ENCODE measurements around the gene MRPL17. TPM values are rescaled to one million over a fixed set of nuclear protein-coding genes. Genes with fewer than 3 reads are reported as not detected.
"Not testable (repeated sequence)": the region's sequence is repeated elsewhere in the genome, so short reads cannot be mapped to it uniquely, and the experiment has no call there.

MRPL17 gene
- total RNA-seq, 1 donor = 29.7 TPM

GRCh38 chr11:6687876-6688275 is 4.7 kb upstream of the MRPL17 start:
- Histone ChIP-seq H4K20me1 (ENCODE audit: insufficient read depth, low read length) (no peaks in the 10 kb centered on the region), H3K4me2 (ENCODE audit: insufficient read depth, low read length) (no peak overlapping the region), H3K4me3 (ENCODE audit: insufficient read depth, low read length) (no peak overlapping the region), H3K27ac (ENCODE audit: low read depth, low read length) (no peak overlapping the region), H3K79me2 (ENCODE audit: insufficient read depth, low read length) (peaks cover 2% of the 10 kb centered on the region), H3K27me3 (ENCODE audit: insufficient read depth, low read length) (no peaks in the 10 kb centered on the region), H3K9me3 (ENCODE audit: low read depth, low read length) (no peaks in the 10 kb centered on the region), H3K36me3 (ENCODE audit: insufficient read depth, low read length) (no peaks in the 10 kb centered on the region), H3K4me1 (ENCODE audit: insufficient read depth, low read length) (peaks cover 5% of the 10 kb centered on the region), H2AFZ (ENCODE audit: low read length) (no peak overlapping the region)
- DNase-seq (ENCODE audit: insufficient read length, low spot score, missing footprints) = no peak
- TF ChIP-seq CTCF (IDR thresholded peaks at IDR 0.05; ENCODE audit: extremely low read depth, low read depth, low read length) = no peak

GRCh38 chr11:6686006-6686405 is 2.9 kb upstream of the MRPL17 start:
- Histone ChIP-seq H3K27me3 (ENCODE audit: insufficient read depth, low read length) (no peaks in the 10 kb centered on the region), H2AFZ (ENCODE audit: low read length) (no peak overlapping the region), H3K27ac (ENCODE audit: low read depth, low read length) (no peak overlapping the region), H3K36me3 (ENCODE audit: insufficient read depth, low read length) (peaks cover 6% of the 10 kb centered on the region), H3K4me3 (ENCODE audit: insufficient read depth, low read length) (no peak overlapping the region), H3K4me1 (ENCODE audit: insufficient read depth, low read length) (peaks cover 16% of the 10 kb centered on the region), H3K9me3 (ENCODE audit: low read depth, low read length) (no peaks in the 10 kb centered on the region), H3K79me2 (ENCODE audit: insufficient read depth, low read length) (peaks cover 20% of the 10 kb centered on the region), H4K20me1 (ENCODE audit: insufficient read depth, low read length) (peaks cover 10% of the 10 kb centered on the region), H3K4me2 (ENCODE audit: insufficient read depth, low read length) (no peak overlapping the region)
- DNase-seq (ENCODE audit: insufficient read length, low spot score, missing footprints) = no peak
- no peak for TF ChIP-seq CTCF (IDR thresholded peaks at IDR 0.05; ENCODE audit: extremely low read depth, low read depth, low read length)

- peak overlapping the region; percentile 93 for H3K4me3 ChIP-seq (ENCODE audit: insufficient read depth, low read length)
- peak overlapping the region; percentile 90 for H3K27ac ChIP-seq (ENCODE audit: low read depth, low read length)
- H2AFZ ChIP-seq (ENCODE audit: low read length) = peak overlapping the region; percentile 97
- peaks cover 14% of the 10 kb centered on the region for H4K20me1 ChIP-seq (ENCODE audit: insufficient read depth, low read length)
- peaks cover 16% of the 10 kb centered on the region for H3K4me1 ChIP-seq (ENCODE audit: insufficient read depth, low read length)
- H3K4me2 ChIP-seq (ENCODE audit: insufficient read depth, low read length) = peak overlapping the region; percentile 91
- not testable (repeated sequence) for H3K9me3 ChIP-seq (ENCODE audit: low read depth, low read length); DNase-seq (ENCODE audit: insufficient read length, low spot score, missing footprints); H3K27me3 ChIP-seq (ENCODE audit: insufficient read depth, low read length)
- peaks cover 23% of the 10 kb centered on the region for H3K79me2 ChIP-seq (ENCODE audit: insufficient read depth, low read length)
- peaks cover 16% of the 10 kb centered on the region for H3K36me3 ChIP-seq (ENCODE audit: insufficient read depth, low read length)
Observed at GRCh38 chr11:6684068-6684467, 928 bp upstream of the MRPL17 start.

GRCh38 chr11:6682591-6682935 is 577 bp downstream of the MRPL17 start:
- Histone ChIP-seq H2AFZ (ENCODE audit: low read length) (peak overlapping the region; percentile 98), H3K4me2 (ENCODE audit: insufficient read depth, low read length) (peak overlapping the region; percentile 92), H3K27ac (ENCODE audit: low read depth, low read length) (peak overlapping the region; percentile 57), H3K36me3 (ENCODE audit: insufficient read depth, low read length) (peaks cover 16% of the 10 kb centered on the region), H3K79me2 (ENCODE audit: insufficient read depth, low read length) (peaks cover 23% of the 10 kb centered on the region), H3K4me3 (ENCODE audit: insufficient read depth, low read length) (peak overlapping the region; percentile 93), H3K4me1 (ENCODE audit: insufficient read depth, low read length) (peaks cover 16% of the 10 kb centered on the region), H3K27me3 (ENCODE audit: insufficient read depth, low read length) (no peaks in the 10 kb centered on the region), H4K20me1 (ENCODE audit: insufficient read depth, low read length) (peaks cover 14% of the 10 kb centered on the region), H3K9me3 (ENCODE audit: low read depth, low read length) (no peaks in the 10 kb centered on the region)
- no peak for TF ChIP-seq CTCF (IDR thresholded peaks at IDR 0.05; ENCODE audit: extremely low read depth, low read depth, low read length)
- no peak for DNase-seq (ENCODE audit: insufficient read length, low spot score, missing footprints)
